ENCODE measurements around the gene SFPQ. TPM values are rescaled to one million over a fixed set of nuclear protein-coding genes. Genes with fewer than 3 reads are reported as not detected.
A peak's percentile ranks its signal among the peaks of the same experiment; 100 is the strongest.

SFPQ gene
- total RNA-seq, 1 donor from 2014 or later, result 458 TPM

DNA sequence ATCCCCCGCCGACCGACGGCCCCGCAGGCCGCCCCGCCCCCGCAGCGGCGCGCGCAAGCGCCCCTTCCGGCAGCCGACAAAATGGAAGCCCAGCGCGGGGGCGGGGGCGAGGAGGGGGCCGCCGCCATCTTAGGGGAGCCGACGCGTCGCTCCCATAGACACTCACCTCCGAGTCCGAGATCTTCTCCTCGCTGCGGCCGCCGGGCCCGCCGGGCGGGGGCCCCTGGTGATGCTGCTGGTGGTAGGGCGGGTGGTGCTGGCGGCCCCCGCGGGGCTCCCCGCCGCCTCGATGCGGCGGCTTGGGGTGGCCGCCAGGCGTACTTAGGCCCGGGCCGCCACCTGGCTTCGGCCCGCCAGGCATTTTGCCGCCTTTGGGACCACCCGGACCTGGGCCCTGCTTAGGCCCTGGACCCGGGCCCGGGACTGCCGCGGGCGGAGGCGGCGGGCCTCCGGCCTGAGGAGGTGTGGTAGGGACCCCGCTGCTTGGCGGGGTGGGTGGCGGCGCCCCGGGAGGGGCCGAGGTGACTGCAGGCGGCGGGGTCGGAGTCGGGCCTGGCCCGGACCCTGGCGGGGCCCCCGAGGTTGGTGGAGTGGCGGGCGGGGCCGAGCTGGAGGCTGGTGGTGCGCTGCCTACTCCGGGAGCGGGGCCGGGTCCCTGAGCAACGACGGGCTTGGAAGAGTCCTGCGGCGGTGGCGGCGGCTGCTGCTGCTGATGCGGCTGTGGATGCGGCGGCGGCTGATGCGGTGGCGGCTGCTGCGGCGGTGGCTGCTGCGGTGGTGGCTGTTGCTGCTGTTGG lies 691 bp downstream of the SFPQ start:
- TF ChIP-seq, protein P1, sequence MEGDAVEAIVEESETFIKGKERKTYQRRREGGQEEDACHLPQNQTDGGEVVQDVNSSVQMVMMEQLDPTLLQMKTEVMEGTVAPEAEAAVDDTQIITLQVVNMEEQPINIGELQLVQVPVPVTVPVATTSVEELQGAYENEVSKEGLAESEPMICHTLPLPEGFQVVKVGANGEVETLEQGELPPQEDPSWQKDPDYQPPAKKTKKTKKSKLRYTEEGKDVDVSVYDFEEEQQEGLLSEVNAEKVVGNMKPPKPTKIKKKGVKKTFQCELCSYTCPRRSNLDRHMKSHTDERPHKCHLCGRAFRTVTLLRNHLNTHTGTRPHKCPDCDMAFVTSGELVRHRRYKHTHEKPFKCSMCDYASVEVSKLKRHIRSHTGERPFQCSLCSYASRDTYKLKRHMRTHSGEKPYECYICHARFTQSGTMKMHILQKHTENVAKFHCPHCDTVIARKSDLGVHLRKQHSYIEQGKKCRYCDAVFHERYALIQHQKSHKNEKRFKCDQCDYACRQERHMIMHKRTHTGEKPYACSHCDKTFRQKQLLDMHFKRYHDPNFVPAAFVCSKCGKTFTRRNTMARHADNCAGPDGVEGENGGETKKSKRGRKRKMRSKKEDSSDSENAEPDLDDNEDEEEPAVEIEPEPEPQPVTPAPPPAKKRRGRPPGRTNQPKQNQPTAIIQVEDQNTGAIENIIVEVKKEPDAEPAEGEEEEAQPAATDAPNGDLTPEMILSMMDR (IDR thresholded peaks at IDR 0.05; ENCODE audit: partially characterized antibody, unreplicated experiment), result peak; percentile 45
- Mint-ChIP-seq H3K27ac (ENCODE audit: unreplicated experiment) (peak overlapping the region; percentile 98), H3K27me3 (ENCODE audit: unreplicated experiment) (peaks cover 9% of the 10 kb centered on the region), H3K9me3 (ENCODE audit: unreplicated experiment) (peaks cover 10% of the 10 kb centered on the region), H3K4me1 (ENCODE audit: low read depth, unreplicated experiment) (peaks cover 25% of the 10 kb centered on the region), H3K36me3 (ENCODE audit: unreplicated experiment) (peaks cover 18% of the 10 kb centered on the region), H3K4me3 (ENCODE audit: unreplicated experiment) (peak overlapping the region; percentile 87)
- DNase-seq, result peak; percentile 91

DNA sequence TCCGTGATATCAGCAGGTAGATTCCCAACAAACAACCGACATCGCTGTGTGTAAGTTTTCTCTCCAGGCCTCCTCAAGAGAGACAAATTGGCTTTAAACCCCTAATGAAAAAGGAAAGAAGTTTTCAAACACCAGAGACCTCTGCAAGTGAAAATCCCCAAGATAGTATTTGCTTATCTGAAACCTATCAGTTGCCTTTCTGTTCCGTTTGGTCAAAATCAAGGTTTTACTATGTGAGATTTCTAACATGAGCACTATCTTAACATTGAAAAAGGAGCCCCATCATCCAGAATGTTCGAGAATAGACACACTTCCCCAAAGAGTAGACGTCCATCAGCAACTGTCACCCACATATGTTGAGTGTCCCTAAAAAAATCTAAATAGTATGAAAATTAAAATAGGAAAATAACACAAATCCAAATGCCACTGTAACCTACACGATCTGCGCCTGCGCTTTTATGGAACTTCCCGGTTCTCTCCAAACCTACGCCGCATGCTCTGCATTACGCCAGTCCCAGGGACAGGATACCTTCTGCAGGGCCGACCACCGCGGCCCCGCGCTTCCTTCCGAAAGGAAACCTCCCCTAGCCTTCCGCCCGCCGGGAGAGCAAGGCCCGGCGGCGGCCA lies 1.4 kb downstream of the SFPQ start:
- Mint-ChIP-seq H3K27ac (ENCODE audit: unreplicated experiment) (peak overlapping the region; percentile 50), H3K27me3 (ENCODE audit: unreplicated experiment) (peaks cover 11% of the 10 kb centered on the region), H3K4me1 (ENCODE audit: low read depth, unreplicated experiment) (peaks cover 28% of the 10 kb centered on the region), H3K9me3 (ENCODE audit: unreplicated experiment) (peaks cover 10% of the 10 kb centered on the region), H3K4me3 (ENCODE audit: unreplicated experiment) (peak overlapping the region; percentile 96), H3K36me3 (ENCODE audit: unreplicated experiment) (peaks cover 18% of the 10 kb centered on the region)
- TF ChIP-seq, protein P1 (IDR thresholded peaks at IDR 0.05; ENCODE audit: partially characterized antibody, unreplicated experiment), result no peak
- no peak for DNase-seq

DNA sequence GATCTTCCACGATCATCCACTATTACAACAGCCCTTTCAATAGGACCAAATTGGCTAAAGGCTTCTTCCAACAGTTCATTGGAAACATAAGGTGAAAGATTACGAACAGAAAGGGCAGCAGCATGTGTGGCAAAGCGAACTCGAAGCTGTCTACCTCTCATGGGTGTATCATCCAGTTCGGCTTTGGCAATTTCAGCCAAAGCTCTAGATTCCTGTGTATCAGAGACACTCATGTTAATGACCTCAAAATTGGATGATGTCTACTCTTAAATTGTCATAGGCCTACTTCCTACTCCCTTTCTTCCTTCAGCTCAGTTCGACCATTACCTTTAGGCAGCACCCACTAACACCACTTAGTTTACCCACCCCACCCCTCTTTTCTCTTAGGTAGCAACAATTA lies 2.2 kb downstream of the SFPQ start:
- Mint-ChIP-seq H3K27ac (ENCODE audit: unreplicated experiment) (peak overlapping the region; percentile 50), H3K9me3 (ENCODE audit: unreplicated experiment) (peaks cover 10% of the 10 kb centered on the region), H3K4me1 (ENCODE audit: low read depth, unreplicated experiment) (peaks cover 29% of the 10 kb centered on the region), H3K36me3 (ENCODE audit: unreplicated experiment) (peaks cover 18% of the 10 kb centered on the region), H3K4me3 (ENCODE audit: unreplicated experiment) (peak overlapping the region; percentile 96), H3K27me3 (ENCODE audit: unreplicated experiment) (peaks cover 11% of the 10 kb centered on the region)
- no peak for DNase-seq
- TF ChIP-seq, protein P1 (IDR thresholded peaks at IDR 0.05; ENCODE audit: partially characterized antibody, unreplicated experiment), result no peak

DNA sequence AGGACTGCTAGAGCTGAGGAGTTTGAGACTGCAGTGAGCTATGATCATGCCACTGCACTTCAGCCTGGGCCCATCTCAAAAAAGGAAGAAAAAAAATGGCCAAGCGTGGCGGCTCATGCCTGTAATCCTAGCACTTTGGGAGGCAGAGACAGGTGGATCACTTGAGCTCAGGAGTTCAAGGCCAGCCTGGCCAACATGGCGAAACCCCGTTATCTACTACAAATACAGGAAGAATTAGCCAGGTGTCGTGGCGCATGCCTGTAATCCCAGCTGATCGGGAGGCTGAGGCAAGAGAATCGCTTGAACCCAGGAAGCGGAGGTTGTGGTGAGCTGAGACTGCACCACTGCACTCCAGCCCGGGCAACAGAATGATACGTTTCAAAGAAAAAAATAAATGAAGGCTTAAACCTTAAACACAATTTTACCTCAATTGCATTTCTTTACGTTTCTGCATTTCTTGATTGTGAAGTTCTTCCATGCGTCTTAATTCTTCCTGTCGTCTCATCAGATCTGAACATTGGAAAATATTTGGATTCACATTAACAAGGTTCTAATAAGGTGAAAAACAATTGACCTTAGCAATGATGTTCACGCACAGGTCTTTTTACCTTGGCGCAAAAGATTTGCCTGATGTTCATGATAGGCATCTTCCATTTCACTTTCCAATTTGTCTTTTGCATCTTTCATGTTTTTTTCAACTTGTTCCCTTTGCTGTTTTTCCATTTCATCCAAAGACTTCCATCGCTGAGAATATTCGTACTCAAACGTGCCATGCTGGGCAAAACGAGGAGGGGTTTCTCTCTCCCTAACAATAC lies 4.2 kb downstream of the SFPQ start:
- Mint-ChIP-seq H3K9me3 (ENCODE audit: unreplicated experiment) (peaks cover 9% of the 10 kb centered on the region), H3K4me3 (ENCODE audit: unreplicated experiment) (peak overlapping the region; percentile 96), H3K27me3 (ENCODE audit: unreplicated experiment) (peaks cover 11% of the 10 kb centered on the region), H3K36me3 (ENCODE audit: unreplicated experiment) (peaks cover 25% of the 10 kb centered on the region), H3K4me1 (ENCODE audit: low read depth, unreplicated experiment) (peaks cover 38% of the 10 kb centered on the region), H3K27ac (ENCODE audit: unreplicated experiment) (peak overlapping the region; percentile 43)
- TF ChIP-seq, protein P1 (IDR thresholded peaks at IDR 0.05; ENCODE audit: partially characterized antibody, unreplicated experiment), result no peak
- no peak for DNase-seq
